GM12878 (cell line): ENCODE data around the gene NUP62. TPM values are rescaled to one million over a fixed set of nuclear protein-coding genes. Genes with fewer than 3 reads are reported as not detected.
A peak's percentile ranks its signal among the peaks of the same experiment; 100 is the strongest.

Experiments
- ATAC-seq: fragments of 200-7000 bp; cut with Tn5 transposase; 3 replicates; pipeline ENCODE4 v1.9.1; 2020; ENCODE audit warnings: mild to moderate bottlenecking, moderate library complexity
- BruUV-seq: library from RNA; stranded (reverse); fragments of 400-500 nt; replicated peaks from 2 replicates; lab custom pipeline; 2021; lab: Mats Ljungman, UMichigan
- CTCF ChIA-PET: fragments of 300-600 bp; sonication (Branson Sonifier 250); formaldehyde crosslinking; extraction: SDS; loops from one replicate; lab custom pipeline; 2021; ENCODE audit warnings: inconsistent platforms; lab: Yijun Ruan, JAX
- POLR2A ChIA-PET: fragments of 350-600 bp; formaldehyde crosslinking; extraction: SDS; loops from one replicate; lab custom pipeline; 2021; ENCODE audit warnings: inconsistent platforms; lab: Charles Lee
- RAD21 ChIA-PET: fragments of 300-600 bp; sonication (Branson Sonifier 250); formaldehyde crosslinking; loops from one replicate; lab custom pipeline; 2023; ENCODE audit warnings: antibody characterized with exemption; ENCODE audit not compliant: unreplicated experiment; lab: Charles Lee
- SMC1A ChIA-PET: fragments of 300-600 bp; sonication (Branson Sonifier 250); formaldehyde crosslinking; loops from one replicate; lab custom pipeline; 2023; ENCODE audit not compliant: unreplicated experiment, uncharacterized antibody; lab: Charles Lee
- DNase-seq: peaks from one replicate; pipeline ENCODE4 v3.0.0-alpha.2; 2011; ENCODE audit warnings: low read depth, low spot score
- FAIRE-seq: peaks from 3 replicates; lab custom pipeline; 2011; peaks lifted over from hg19 to GRCh38; lab: Jason Lieb, UNC
- H2AFZ ChIP-seq: 2 replicates; pipeline ENCODE4 v1.6.0; 2011; ENCODE audit warnings: low read depth, low read length, control low read depth; ENCODE audit not compliant: control insufficient read depth
- H3K27ac ChIP-seq: 2 replicates; pipeline ENCODE4 v1.5.1; 2011; ENCODE audit warnings: control low read depth; ENCODE audit not compliant: control insufficient read depth, insufficient read depth
- H3K27me3 ChIP-seq, 2 experiments: replicated peaks in 1 of 2; 2 replicates each; pipeline versions ENCODE4 v1.6.0 to v1.6.1; 2011; ENCODE audit warnings: low read length in 1 of 2; ENCODE audit not compliant: control insufficient read depth in 2 of 2, insufficient read depth in 2 of 2
- H3K36me3 ChIP-seq, 2 experiments: 2 replicates each; pipeline ENCODE4 v1.5.1; 2011; ENCODE audit warnings: low read length in 1 of 2; ENCODE audit not compliant: control insufficient read depth in 2 of 2, insufficient read depth in 2 of 2
- H3K4me1 ChIP-seq: 2 replicates; pipeline ENCODE4 v1.6.1; 2011; ENCODE audit warnings: mild to moderate bottlenecking, low read length, moderate library complexity, mixed read lengths; ENCODE audit not compliant: control insufficient read depth, insufficient read depth
- H3K4me2 ChIP-seq: 2 replicates; pipeline ENCODE4 v1.6.0; 2011; ENCODE audit warnings: control low read depth; ENCODE audit not compliant: control insufficient read depth, insufficient read depth
- H3K4me3 ChIP-seq: fragments of 200-600 bp; sonication (generic); 2 replicates; pipeline ENCODE4 v1.5.1; 2016
- H3K79me2 ChIP-seq: 2 replicates; pipeline ENCODE4 v1.6.0; 2011; ENCODE audit warnings: low read length; ENCODE audit not compliant: control insufficient read depth, insufficient read depth
- H3K9ac ChIP-seq: 2 replicates; pipeline ENCODE4 v1.8.0; 2011; ENCODE audit warnings: low read length, control low read depth, mixed read lengths; ENCODE audit not compliant: control insufficient read depth, insufficient read depth
- H3K9me3 ChIP-seq: replicated peaks from 3 replicates; pipeline ENCODE4 v1.5.1; 2011; ENCODE audit warnings: mild to moderate bottlenecking, low read length; ENCODE audit not compliant: control insufficient read depth, insufficient read depth
- H4K20me1 ChIP-seq: 2 replicates; pipeline ENCODE4 v1.6.0; 2011; ENCODE audit not compliant: control insufficient read depth, insufficient read depth
- CEBPB ChIP-seq, 2 experiments: fragments of 150-350 bp in 1 of 2; IDR thresholded peaks; 2 replicates each; pipeline ENCODE4 v1.6.1; 2012 to 2014; ENCODE audit warnings: low read depth in 2 of 2, low read length in 2 of 2, borderline replicate concordance in 1 of 2, inconsistent platforms in 1 of 2
- CHD1 ChIP-seq: IDR thresholded peaks from 2 replicates; pipeline ENCODE4 v1.6.1; 2012; ENCODE audit warnings: low read depth, low read length, improper control_type of control experiment
- TCF7 ChIP-seq: IDR thresholded peaks from 2 replicates; pipeline ENCODE4 v1.6.1; 2014; ENCODE audit warnings: antibody characterized with exemption, borderline replicate concordance
- ZNF622 ChIP-seq: fragments of 450-650 bp; IDR thresholded peaks from 2 replicates; pipeline ENCODE4 v1.6.1; 2017; ENCODE audit warnings: mild to moderate bottlenecking, inconsistent platforms
- WGBS: methylation state at CpG from one replicate; pipeline ENCODE4 v1.1.6; 2016; ENCODE audit warnings: low lambda C conversion rate; ENCODE audit not compliant: insufficient replicate concordance, insufficient coverage; ENCODE audit errors: missing lambda C conversion rate; 5-methylcytosine and 5-hydroxymethylcytosine counted together
- in situ Hi-C: fragments of 300-500 bp; cut with MboI; formaldehyde crosslinking; loops from 9 replicates; pipeline ENCODE4 v1.14.3; 2018; ENCODE audit warnings: mixed read lengths
- intact Hi-C: fragments of 100-400 bp; cut with micrococcal nuclease; formaldehyde crosslinking; loops from one replicate; pipeline ENCODE4 v1.14.2; 2022; ENCODE audit not compliant: unreplicated experiment
- polyA plus RNA-seq, 11 experiments: library from polyadenylated mRNA; depleted of rRNA in 4 of 11; unstranded in 6 of 11; stranded (reverse) in 5 of 11; fragments of >200 nt; fragmentation: Nextera tagmentation in 4 of 11; fragmentation: Illumina TruSeq in 1 of 11; extraction: Ambion mirVana in 4 of 11; extraction: Trizol in 1 of 11; gene quantifications; 1 replicate in 1 of 11; 2 replicates in 10 of 11; pipeline versions ENCODE4 v1.2.1 to v1.2.3, GENCODE V29; 2011 to 2016; ENCODE audit warnings: inconsistent platforms in 2 of 11, missing spikeins in 2 of 11, low read depth in 1 of 11
- total RNA-seq, 4 experiments: library from RNA; depleted of rRNA in 3 of 4; stranded (reverse); fragments of >200 nt in 3 of 4; fragmentation: Illumina TruSeq in 1 of 4; extraction: Trizol in 1 of 4; gene quantifications; 2 replicates each; pipeline versions ENCODE4 v1.2.1 to v1.2.3, GENCODE V29; 2013 to 2021
- TF ChIP-seq, protein P1 (sequence below): fragments of 450-650 bp; IDR thresholded peaks from 2 replicates; pipeline ENCODE4 v1.6.1; 2017; ENCODE audit warnings: mild to moderate bottlenecking, moderate library complexity
- TF ChIP-seq, protein P2 (sequence below): fragments of 450-650 bp; IDR thresholded peaks from 2 replicates; pipeline ENCODE4 v1.6.1; 2018; ENCODE audit warnings: borderline replicate concordance, mild to moderate bottlenecking; ENCODE audit not compliant: partially characterized antibody
- TF ChIP-seq, protein P3 (sequence below): IDR thresholded peaks from 2 replicates; pipeline ENCODE4 v1.6.1; 2012; ENCODE audit warnings: low read depth, low read length, improper control_type of control experiment
- TF ChIP-seq, protein P4 (sequence below): fragments of 450-650 bp; IDR thresholded peaks from 2 replicates; pipeline ENCODE4 v1.6.1; 2014; ENCODE audit warnings: mild to moderate bottlenecking
- TF ChIP-seq, protein P5 (sequence below): fragments of 450-650 bp; IDR thresholded peaks from 2 replicates; pipeline ENCODE4 v1.6.1; 2017; ENCODE audit warnings: low read depth, mild to moderate bottlenecking, moderate library complexity

NUP62 gene
- total and polyA plus RNA-seq, 10 of the 15 experiments (the other 5 are each of a cell fraction or from before 2014, with no cell fraction given) = 19.5 to 110 (median 66.9) TPM

DNA sequence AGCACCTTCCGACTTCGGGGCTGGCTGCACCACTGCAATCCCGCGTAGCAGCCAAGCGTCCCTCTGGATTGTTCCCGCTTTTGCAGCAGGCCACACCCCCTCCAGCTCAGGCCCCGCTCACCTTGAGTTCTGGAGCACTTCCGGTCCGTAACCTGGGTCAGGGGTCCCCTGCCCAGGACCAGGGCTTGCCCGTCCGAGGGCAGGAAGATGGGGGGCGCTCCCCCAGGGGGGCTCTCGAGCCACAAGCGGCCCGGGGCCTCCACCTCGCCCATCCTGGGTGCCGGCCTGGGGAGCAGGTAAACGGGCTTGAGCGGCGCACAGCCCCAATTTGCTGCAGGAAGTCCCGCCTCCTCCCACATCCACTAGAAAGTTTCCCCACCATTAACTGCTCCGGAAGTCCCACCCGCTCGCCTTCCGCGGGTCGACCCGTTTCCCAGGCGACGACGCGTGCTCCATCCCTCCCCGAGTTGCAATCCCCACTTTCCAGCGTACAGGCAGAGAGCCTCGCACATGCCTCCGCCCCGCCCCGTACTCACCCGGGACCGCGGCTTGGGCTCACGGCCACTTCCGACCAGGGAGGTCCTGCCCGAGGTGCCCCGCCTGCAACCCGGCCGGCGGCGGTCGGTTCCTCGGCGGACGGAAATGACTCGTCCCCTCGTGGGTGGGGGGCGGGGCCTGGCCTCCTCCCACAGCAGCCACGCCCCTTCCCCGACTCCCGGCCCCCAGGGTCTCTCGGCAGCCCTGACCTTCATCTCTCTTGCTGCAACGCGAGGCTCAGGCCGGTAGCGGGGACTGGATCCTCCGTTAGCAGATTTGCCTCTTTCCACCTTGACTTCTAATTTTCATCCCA, 62.1 kb downstream of the NUP62 start, which contains the start of gene PNKP:
Gene PNKP (minus strand): TSS at position 644 of the 850 bp plus-strand sequence. CDS start 372 bp downstream, at position 272.
- peak within 1 kb of the TSS; percentile 98 for H2AFZ ChIP-seq
- intact Hi-C loops = loop anchor here (5.0 kb wide), 2 partner anchors 100 to 190 kb away; partner anchors contain the start of genes AP2A1 and PRMT1
- H3K36me3 ChIP-seq = peaks cover 9 to 14% of the 10 kb centered on the region in 2 experiments
- in situ Hi-C loops = no loop called here
- ChIA-PET RAD21 (interaction anchor here (1.2 to 2.5 kb wide), 4 partner anchors 9 to 62 kb away, joined by 3 to 8 read pairs (median 6); partner anchors contain the start of genes AKT1S1, ATF5, PTOV1 and TBC1D17), POLR2A (interaction anchor here (0.6 to 1.9 kb wide), 15 partner anchors 9 to 408 kb away, joined by 3 to 12 read pairs (median 3); partner anchors contain the start of genes AKT1S1, NUP62, PTOV1 and TBC1D17), SMC1A (interaction anchor here (0.8 to 1.1 kb wide), 2 partner anchors 10 to 23 kb away, joined by 3 read pairs; partner anchors contain the start of genes AKT1S1 and TBC1D17), CTCF (interaction anchor here (0.7 to 2.0 kb wide), 5 partner anchors 10 to 63 kb away, joined by 3 to 6 read pairs (median 3); partner anchors contain the start of genes AKT1S1, NUP62, PTOV1 and TBC1D17)
- BruUV-seq = no TSS peak
- H3K4me1 ChIP-seq = peaks cover 25% of the 10 kb centered on the region
- DNase-seq (no peak), ATAC-seq (peak; percentile 67), FAIRE-seq (peak; percentile 94)
- H3K9me3 ChIP-seq = no peaks in the 10 kb centered on the region
- H3K4me3 ChIP-seq = peak within 1 kb of the TSS; percentile 86
- peak within 1 kb of the TSS; percentile 87 for H3K27ac ChIP-seq
- H4K20me1 ChIP-seq = no peaks in the 10 kb centered on the region
- H3K27me3 ChIP-seq = no peaks in the 10 kb centered on the region
- H3K79me2 ChIP-seq = peaks cover 21% of the 10 kb centered on the region
- peak within 1 kb of the TSS; percentile 80 for H3K9ac ChIP-seq
- peak within 1 kb of the TSS; percentile 95 for H3K4me2 ChIP-seq
- under 1% methylated on average over 55 of the region's 65 CpGs for WGBS
- TF ChIP-seq, protein P1, sequence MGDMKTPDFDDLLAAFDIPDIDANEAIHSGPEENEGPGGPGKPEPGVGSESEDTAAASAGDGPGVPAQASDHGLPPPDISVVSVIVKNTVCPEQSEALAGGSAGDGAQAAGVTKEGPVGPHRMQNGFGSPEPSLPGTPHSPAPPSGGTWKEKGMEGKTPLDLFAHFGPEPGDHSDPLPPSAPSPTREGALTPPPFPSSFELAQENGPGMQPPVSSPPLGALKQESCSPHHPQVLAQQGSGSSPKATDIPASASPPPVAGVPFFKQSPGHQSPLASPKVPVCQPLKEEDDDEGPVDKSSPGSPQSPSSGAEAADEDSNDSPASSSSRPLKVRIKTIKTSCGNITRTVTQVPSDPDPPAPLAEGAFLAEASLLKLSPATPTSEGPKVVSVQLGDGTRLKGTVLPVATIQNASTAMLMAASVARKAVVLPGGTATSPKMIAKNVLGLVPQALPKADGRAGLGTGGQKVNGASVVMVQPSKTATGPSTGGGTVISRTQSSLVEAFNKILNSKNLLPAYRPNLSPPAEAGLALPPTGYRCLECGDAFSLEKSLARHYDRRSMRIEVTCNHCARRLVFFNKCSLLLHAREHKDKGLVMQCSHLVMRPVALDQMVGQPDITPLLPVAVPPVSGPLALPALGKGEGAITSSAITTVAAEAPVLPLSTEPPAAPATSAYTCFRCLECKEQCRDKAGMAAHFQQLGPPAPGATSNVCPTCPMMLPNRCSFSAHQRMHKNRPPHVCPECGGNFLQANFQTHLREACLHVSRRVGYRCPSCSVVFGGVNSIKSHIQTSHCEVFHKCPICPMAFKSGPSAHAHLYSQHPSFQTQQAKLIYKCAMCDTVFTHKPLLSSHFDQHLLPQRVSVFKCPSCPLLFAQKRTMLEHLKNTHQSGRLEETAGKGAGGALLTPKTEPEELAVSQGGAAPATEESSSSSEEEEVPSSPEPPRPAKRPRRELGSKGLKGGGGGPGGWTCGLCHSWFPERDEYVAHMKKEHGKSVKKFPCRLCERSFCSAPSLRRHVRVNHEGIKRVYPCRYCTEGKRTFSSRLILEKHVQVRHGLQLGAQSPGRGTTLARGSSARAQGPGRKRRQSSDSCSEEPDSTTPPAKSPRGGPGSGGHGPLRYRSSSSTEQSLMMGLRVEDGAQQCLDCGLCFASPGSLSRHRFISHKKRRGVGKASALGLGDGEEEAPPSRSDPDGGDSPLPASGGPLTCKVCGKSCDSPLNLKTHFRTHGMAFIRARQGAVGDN = no peak
- TF ChIP-seq, protein P2, sequence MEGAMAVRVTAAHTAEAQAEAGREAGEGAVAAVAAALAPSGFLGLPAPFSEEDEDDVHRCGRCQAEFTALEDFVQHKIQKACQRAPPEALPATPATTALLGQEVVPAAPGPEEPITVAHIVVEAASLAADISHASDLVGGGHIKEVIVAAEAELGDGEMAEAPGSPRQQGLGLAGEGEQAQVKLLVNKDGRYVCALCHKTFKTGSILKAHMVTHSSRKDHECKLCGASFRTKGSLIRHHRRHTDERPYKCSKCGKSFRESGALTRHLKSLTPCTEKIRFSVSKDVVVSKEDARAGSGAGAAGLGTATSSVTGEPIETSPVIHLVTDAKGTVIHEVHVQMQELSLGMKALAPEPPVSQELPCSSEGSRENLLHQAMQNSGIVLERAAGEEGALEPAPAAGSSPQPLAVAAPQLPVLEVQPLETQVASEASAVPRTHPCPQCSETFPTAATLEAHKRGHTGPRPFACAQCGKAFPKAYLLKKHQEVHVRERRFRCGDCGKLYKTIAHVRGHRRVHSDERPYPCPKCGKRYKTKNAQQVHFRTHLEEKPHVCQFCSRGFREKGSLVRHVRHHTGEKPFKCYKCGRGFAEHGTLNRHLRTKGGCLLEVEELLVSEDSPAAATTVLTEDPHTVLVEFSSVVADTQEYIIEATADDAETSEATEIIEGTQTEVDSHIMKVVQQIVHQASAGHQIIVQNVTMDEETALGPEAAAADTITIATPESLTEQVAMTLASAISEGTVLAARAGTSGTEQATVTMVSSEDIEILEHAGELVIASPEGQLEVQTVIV = peak; percentile 53
- TF ChIP-seq, protein P3, sequence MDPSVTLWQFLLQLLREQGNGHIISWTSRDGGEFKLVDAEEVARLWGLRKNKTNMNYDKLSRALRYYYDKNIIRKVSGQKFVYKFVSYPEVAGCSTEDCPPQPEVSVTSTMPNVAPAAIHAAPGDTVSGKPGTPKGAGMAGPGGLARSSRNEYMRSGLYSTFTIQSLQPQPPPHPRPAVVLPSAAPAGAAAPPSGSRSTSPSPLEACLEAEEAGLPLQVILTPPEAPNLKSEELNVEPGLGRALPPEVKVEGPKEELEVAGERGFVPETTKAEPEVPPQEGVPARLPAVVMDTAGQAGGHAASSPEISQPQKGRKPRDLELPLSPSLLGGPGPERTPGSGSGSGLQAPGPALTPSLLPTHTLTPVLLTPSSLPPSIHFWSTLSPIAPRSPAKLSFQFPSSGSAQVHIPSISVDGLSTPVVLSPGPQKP = peak; percentile 16; the same call in 1 of the 2 replicates
- TF ChIP-seq, protein P4, sequence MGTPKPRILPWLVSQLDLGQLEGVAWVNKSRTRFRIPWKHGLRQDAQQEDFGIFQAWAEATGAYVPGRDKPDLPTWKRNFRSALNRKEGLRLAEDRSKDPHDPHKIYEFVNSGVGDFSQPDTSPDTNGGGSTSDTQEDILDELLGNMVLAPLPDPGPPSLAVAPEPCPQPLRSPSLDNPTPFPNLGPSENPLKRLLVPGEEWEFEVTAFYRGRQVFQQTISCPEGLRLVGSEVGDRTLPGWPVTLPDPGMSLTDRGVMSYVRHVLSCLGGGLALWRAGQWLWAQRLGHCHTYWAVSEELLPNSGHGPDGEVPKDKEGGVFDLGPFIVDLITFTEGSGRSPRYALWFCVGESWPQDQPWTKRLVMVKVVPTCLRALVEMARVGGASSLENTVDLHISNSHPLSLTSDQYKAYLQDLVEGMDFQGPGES = no peak
- TF ChIP-seq CHD1 (no peak), ZNF622 (no peak), CEBPB (IDR thresholded peaks at IDR 0.05; ENCODE audit: borderline replicate concordance in 1 of 2, low read depth in 2 of 2, low read length in 2 of 2) (no peak), TCF7 (no peak)
- TF ChIP-seq, protein P5, sequence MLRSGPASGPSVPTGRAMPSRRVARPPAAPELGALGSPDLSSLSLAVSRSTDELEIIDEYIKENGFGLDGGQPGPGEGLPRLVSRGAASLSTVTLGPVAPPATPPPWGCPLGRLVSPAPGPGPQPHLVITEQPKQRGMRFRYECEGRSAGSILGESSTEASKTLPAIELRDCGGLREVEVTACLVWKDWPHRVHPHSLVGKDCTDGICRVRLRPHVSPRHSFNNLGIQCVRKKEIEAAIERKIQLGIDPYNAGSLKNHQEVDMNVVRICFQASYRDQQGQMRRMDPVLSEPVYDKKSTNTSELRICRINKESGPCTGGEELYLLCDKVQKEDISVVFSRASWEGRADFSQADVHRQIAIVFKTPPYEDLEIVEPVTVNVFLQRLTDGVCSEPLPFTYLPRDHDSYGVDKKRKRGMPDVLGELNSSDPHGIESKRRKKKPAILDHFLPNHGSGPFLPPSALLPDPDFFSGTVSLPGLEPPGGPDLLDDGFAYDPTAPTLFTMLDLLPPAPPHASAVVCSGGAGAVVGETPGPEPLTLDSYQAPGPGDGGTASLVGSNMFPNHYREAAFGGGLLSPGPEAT = peak; percentile 90
